Head of caudate nucleus (tissue), 42 donors: ENCODE data around the gene DGCR2.

Experiments used
- DNase-seq, 42 donors: peaks; one replicate each; pipeline versions ENCODE4 v3.0.0 to v3.0.0-alpha.2; 2020 to 2021; ENCODE audit warnings: mixed read lengths in 7 of 42
- intact Hi-C: fragments of 100-400 bp; cut with DNase I; formaldehyde crosslinking; loops from one replicate; pipeline ENCODE4 v1.15.0; 2022

Gene DGCR2

DNA sequence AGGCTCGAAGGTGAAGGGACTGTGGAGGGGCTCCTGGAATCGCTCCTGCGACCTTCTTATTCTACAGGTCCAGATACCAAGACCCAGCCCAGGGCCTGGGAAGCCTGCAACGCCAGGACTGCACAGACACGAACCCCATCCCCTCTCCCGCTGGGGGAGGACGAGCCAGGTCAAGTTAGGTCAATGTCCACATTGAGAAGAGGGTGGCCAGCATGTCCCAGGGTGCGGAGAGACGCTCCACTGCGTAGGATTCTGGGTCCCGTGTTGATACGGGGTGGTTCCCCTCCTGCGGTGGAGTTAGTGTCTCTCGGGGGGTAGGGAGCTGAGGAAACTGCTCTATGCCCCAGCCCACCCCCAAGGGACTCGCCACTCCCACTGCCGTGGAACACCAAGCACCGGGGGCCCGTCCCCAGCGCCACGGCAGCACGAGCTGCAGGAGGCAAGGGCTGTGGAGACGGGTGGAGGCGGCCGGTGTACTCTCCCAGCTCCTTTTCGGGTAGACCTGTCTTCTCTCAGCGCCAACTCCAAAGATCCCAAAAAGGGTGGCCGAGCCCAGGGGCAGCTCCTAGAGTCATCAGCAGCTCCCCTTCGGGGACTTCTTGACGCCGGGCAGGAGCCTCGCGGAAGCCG is 26.3 kb upstream of the DGCR2 start:
- intact Hi-C loops = loop anchor here (10.0 kb wide), 2 partner anchors 296 to 486 kb away; partner anchors contain the start of gene C22orf39
- no peak for DNase-seq

DNA sequence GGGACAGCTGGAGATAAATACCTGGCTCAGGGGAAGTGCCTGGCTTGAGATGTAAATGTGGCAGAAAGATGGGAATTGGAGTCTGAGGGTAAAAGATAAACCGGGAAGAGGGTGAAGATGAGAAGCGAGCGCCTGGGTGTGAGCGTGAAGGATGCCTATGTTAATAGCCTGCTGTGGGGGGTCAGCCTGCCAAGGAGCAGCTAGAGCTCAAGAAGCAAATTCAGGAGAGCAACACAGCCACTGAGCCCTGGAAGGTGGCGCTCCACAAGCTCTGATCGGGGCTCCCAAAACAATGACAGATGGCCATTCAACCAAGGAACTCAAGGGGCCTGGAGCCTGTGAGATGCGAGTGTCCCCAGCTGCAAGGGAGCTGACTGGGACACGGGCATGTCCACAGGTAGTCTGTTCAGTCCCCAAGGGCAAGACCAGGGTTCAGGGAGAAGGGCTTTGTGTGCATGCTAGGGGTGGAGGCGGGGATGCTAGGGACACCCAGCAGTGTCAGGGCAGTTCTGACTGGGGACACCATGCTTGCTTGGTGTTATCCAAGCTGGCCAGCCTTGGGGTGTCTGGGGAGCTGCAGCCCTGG is 25.1 kb upstream of the DGCR2 start:
- no peak for DNase-seq
- intact Hi-C loops = loop anchor here (10.0 kb wide), 2 partner anchors 298 to 488 kb away; partner anchors contain the start of gene C22orf39

DNA sequence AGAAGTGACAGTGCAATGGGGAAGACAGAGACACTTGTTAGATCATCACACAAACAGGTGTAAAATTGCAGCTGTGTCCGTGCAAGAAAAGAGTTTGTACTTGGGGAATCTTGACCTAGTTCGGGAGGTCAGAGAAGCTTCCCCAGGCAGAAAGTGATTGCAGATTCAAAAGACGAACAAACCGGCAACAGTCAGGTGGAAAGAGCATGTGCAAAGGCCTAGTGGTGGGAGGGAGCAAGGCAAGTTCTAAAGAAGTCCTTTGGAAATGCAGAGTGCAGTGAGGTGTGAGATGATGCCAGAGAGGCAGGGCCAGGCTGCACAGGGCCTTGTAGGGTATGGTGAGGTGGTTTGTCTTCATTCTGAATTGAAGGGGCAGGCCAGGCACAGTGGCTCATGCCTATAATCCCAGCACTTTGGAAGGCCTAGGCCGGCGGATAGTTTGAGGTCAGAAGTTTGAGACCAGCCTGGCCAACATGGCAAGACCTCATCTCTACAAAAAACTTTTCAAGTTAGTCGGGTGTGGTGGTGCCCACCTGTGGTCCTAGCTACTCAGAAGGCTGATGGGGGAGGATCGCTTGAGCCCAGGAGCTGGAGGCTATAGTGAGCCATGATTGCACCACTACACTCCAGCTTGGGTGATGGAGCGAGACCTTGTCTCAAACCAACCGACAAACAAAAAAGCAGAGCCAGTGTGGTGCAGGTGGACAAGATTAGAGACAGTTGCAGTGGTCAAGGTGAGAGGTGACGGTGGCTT is 24.2 kb upstream of the DGCR2 start:
- intact Hi-C loops = loop anchor here (10.0 kb wide), 2 partner anchors 298 to 488 kb away; partner anchors contain the start of gene C22orf39
- no peak for DNase-seq

- DNase-seq = peak in 11 of 42 donors; percentile 7 to 44 (median 24)
- intact Hi-C loops = loop anchor here (2.0 to 10.0 kb wide), 4 partner anchors 21 to 491 kb away; partner anchors contain the start of genes C22orf39, DGCR2 and SLC25A1
Measured at GRCh38 chr22:19143967-19144400, 21.8 kb upstream of the DGCR2 start.

GRCh38 chr22:19143212-19143611 is 21.0 kb upstream of the DGCR2 start:
- intact Hi-C loops = loop anchor here (5.0 to 10.0 kb wide), 3 partner anchors 34 to 492 kb away; partner anchors contain the start of genes C22orf39 and SLC25A1
- DNase-seq = no peak

- intact Hi-C loops = loop anchor here (5.0 to 10.0 kb wide), 3 partner anchors 35 to 492 kb away; partner anchors contain the start of genes C22orf39 and SLC25A1
Measured at GRCh38 chr22:19142394-19142793, 20.2 kb upstream of the DGCR2 start.

GRCh38 chr22:19139974-19140373 is 17.8 kb upstream of the DGCR2 start:
- DNase-seq = no peak
- intact Hi-C loops = loop anchor here (5.0 to 10.0 kb wide), 3 partner anchors 37 to 495 kb away; partner anchors contain the start of genes C22orf39 and SLC25A1

More at GRCh38 chr22:19142394-19142793, 20.2 kb upstream of the DGCR2 start:
- no peak for DNase-seq

- no peak for DNase-seq
- intact Hi-C loops = no loop called here
Measured at GRCh38 chr22:19139001-19139356, 16.8 kb upstream of the DGCR2 start.

- no peak for DNase-seq
- intact Hi-C loops = no loop called here
Measured at GRCh38 chr22:19138217-19139000, 16.2 kb upstream of the DGCR2 start.

DNA sequence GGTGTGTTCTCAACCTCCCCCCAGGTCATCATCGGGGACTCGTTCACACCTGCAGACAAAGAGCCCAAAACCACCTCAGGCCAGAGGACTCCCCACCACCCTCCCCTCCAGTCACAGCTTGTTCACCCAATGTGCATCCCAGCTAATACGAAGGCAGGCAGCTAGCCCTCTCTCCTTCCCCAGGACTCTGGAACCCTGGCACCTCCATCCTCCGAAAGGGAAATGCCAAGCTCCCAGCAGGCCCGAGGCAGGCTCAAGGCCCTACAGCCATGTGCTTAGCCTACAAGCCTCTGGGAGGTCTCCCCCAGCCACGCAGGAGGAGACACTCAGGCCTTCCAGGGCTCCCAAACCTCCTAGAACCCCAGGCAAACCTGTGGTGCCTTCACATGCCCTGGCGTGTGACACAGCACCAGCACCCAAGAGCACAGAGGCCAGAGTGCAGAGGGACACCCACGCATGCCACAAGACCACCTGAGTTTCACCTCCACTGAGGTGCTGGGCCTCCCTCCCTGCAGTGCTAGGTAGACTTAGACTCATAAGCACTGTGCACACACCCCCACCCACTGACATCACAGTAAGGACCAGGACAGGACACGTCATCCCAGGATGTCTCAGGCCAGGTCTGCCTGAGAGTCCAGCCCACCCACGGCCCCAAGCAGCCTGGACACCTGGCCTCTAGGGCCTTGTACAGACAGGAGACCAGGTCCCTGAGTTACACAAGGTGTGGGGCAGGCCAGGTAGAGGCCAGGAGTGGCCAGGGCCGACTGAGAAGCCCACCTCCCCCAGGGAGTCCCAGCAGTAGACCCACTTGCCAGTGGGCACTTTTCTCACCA is 15.4 kb upstream of the DGCR2 start:
- DNase-seq = no peak
- intact Hi-C loops = no loop called here

- no peak for DNase-seq
- intact Hi-C loops = no loop called here
Measured at GRCh38 chr22:19136915-19137314, 14.7 kb upstream of the DGCR2 start.

GRCh38 chr22:19134874-19135273 is 12.7 kb upstream of the DGCR2 start:
- DNase-seq = no peak
- intact Hi-C loops = no loop called here

DNA sequence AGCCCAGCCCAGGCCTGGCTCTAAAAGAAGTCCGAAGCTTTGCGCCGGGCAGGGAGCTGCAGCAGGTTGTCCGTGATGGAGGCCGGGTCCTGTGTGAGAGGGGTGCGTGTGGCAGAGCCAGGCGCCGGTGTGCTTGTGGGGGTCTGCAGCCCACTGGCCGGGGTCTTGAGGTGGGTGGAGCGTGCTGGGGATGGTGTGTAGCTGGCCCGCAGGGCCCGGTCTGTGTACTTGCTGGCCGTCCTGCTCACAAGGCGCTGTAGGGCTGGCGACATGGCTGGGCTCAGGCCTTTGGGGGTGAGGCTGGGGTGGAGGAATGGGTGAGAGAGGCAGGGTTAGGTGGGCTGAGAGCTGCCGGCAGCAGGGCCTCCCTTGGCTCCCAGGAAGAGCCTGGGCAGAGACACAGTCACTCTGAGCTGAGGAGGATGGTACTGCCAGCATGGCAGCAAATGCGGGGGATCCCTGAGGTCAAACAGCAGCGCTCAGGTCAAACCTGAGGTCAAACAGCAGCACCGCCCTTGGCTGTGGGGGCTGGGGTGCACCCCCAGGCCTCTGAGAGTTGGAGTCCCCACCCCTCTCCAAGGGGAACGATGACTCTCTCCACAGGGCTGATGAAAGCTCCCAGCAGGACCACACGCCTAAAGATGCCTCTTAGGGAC is 12.1 kb upstream of the DGCR2 start:
- intact Hi-C loops = no loop called here
- DNase-seq = no peak

GRCh38 chr22:19133561-19133960 is 11.3 kb upstream of the DGCR2 start:
- intact Hi-C loops = no loop called here
- no peak for DNase-seq

DNA sequence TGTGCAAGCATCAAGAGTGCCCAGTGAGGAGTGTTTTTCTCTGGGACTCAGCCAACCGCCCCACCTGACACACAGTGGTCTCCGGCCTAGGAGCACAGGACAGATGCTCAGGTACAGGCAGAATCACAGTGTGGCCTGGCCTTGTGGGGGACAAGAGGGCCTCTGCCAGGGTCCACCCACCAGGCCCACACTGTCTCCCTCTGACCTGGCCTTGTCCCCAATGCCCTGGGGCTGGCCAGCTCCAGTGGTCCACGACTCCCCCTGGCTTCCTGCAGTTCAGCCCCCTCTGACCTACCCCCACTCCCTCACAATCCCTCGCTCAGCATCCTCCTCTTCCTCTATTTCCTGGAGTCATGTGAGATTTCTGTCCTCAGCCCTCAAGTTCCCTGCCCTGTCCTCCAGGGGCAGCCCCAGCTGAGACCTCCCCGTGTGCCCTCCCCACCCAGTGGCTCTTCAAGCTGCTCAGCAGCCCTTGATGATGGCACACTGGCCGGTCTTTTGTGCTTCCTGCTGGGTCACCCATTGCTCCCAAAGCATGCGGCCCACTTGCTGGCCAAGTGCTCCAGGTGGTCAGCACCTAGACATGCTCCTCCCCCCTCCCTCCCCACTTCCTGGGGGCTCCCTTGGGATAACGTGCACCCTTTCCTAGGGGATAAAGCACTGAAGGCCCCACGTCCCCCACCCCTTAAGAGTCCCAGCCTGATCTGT is 10.6 kb upstream of the DGCR2 start:
- intact Hi-C loops = no loop called here
- DNase-seq = no peak

GRCh38 chr22:19132153-19132552 is 9.9 kb upstream of the DGCR2 start:
- intact Hi-C loops = no loop called here
- no peak for DNase-seq

- intact Hi-C loops = no loop called here
Measured at GRCh38 chr22:19131685-19132015, 9.4 kb upstream of the DGCR2 start.

More at GRCh38 chr22:19131685-19132015, 9.4 kb upstream of the DGCR2 start:
- DNase-seq = no peak
